BLaER1 (cell line): Measurements from ENCODE around the gene SHANK3.

ENCODE experiments used
- H3K27ac ChIP-seq: shearing (Covaris generic); formaldehyde crosslinking; 2 replicates; pipeline ENCODE4 v1.8.1; 2022
- H3K27me3 ChIP-seq: shearing (Covaris generic); formaldehyde crosslinking; 2 replicates; pipeline ENCODE4 v1.8.1; 2022
- H3K36me3 ChIP-seq: shearing (Covaris generic); formaldehyde crosslinking; 2 replicates; pipeline ENCODE4 v1.8.1; 2022
- H3K4me1 ChIP-seq: shearing (Covaris generic); formaldehyde crosslinking; 2 replicates; pipeline ENCODE4 v1.8.1; 2022
- H3K4me2 ChIP-seq: shearing (Covaris generic); formaldehyde crosslinking; 2 replicates; pipeline ENCODE4 v1.8.1; 2022
- H3K4me3 ChIP-seq: shearing (Covaris generic); formaldehyde crosslinking; 2 replicates; pipeline ENCODE4 v1.8.1; 2022
- H3K9ac ChIP-seq: shearing (Covaris generic); formaldehyde crosslinking; 2 replicates; pipeline ENCODE4 v1.8.1; 2022
- H3K9me3 ChIP-seq: shearing (Covaris generic); formaldehyde crosslinking; 2 replicates; pipeline ENCODE4 v1.8.1; 2022
- H4K20me1 ChIP-seq: shearing (Covaris generic); formaldehyde crosslinking; 2 replicates; pipeline ENCODE4 v1.8.1; 2022
- Cebpa-rat ChIP-seq: shearing (Covaris generic); IDR thresholded peaks from 2 replicates; pipeline ENCODE4 v1.8.1; 2022

The SHANK3 gene

GRCh38 chr22:50671641-50672040, 982 bp upstream of the SHANK3 start:
- Histone ChIP-seq H3K9ac (peak overlapping the region; percentile 74), H3K27ac (peak overlapping the region; percentile 94), H3K9me3 (no peaks in the 10 kb centered on the region), H4K20me1 (peaks cover 19% of the 10 kb centered on the region), H3K4me3 (peak overlapping the region; percentile 89), H3K4me1 (peaks cover 45% of the 10 kb centered on the region), H3K36me3 (peaks cover 11% of the 10 kb centered on the region), H3K4me2 (peak overlapping the region; percentile 96), H3K27me3 (no peaks in the 10 kb centered on the region)
- TF ChIP-seq Cebpa-rat: no peak

GRCh38 chr22:50672041-50672440, 582 bp upstream of the SHANK3 start:
- H3K9me3 ChIP-seq: no peaks in the 10 kb centered on the region
- H3K4me2 ChIP-seq: peak overlapping the region; percentile 96
- peaks cover 23% of the 10 kb centered on the region for H4K20me1 ChIP-seq
- TF ChIP-seq Cebpa-rat: no peak
- peak overlapping the region; percentile 94 for H3K27ac ChIP-seq
- peaks cover 47% of the 10 kb centered on the region for H3K4me1 ChIP-seq
- peaks cover 15% of the 10 kb centered on the region for H3K36me3 ChIP-seq
- H3K27me3 ChIP-seq: no peaks in the 10 kb centered on the region
- peak overlapping the region; percentile 74 for H3K9ac ChIP-seq
- H3K4me3 ChIP-seq: peak overlapping the region; percentile 89

- Histone ChIP-seq H3K9me3 (peaks cover 5% of the 10 kb centered on the region), H3K27ac (peak overlapping the region; percentile 94), H3K4me2 (peak overlapping the region; percentile 96), H3K9ac (peak overlapping the region; percentile 89), H3K4me1 (peaks cover 47% of the 10 kb centered on the region), H3K27me3 (no peaks in the 10 kb centered on the region), H3K36me3 (peaks cover 29% of the 10 kb centered on the region), H3K4me3 (peak overlapping the region; percentile 89), H4K20me1 (peaks cover 38% of the 10 kb centered on the region)
- no peak for TF ChIP-seq Cebpa-rat
Measured at GRCh38 chr22:50673231-50674129, 857 bp downstream of the SHANK3 start.

GRCh38 chr22:50674130-50674500, 1.5 kb downstream of the SHANK3 start:
- Histone ChIP-seq H3K4me2 (peak overlapping the region; percentile 96; the same call in 1 of the 2 replicates), H4K20me1 (peaks cover 44% of the 10 kb centered on the region), H3K9ac (peak overlapping the region; percentile 89), H3K4me3 (peak overlapping the region; percentile 89), H3K9me3 (peaks cover 11% of the 10 kb centered on the region), H3K36me3 (peaks cover 36% of the 10 kb centered on the region), H3K27me3 (no peaks in the 10 kb centered on the region), H3K4me1 (peaks cover 47% of the 10 kb centered on the region), H3K27ac (peak overlapping the region; percentile 94; the same call in 1 of the 2 replicates)
- no peak for TF ChIP-seq Cebpa-rat

- Histone ChIP-seq H3K9ac (peak overlapping the region; percentile 78), H3K4me3 (peak overlapping the region; percentile 81), H4K20me1 (peaks cover 49% of the 10 kb centered on the region), H3K36me3 (peaks cover 43% of the 10 kb centered on the region), H3K27me3 (no peaks in the 10 kb centered on the region), H3K9me3 (peaks cover 15% of the 10 kb centered on the region), H3K27ac (peak overlapping the region; percentile 65), H3K4me2 (peak overlapping the region; percentile 75), H3K4me1 (peaks cover 47% of the 10 kb centered on the region)
- TF ChIP-seq Cebpa-rat: no peak
Measured at GRCh38 chr22:50674606-50675552, 2.3 kb downstream of the SHANK3 start.

GRCh38 chr22:50675553-50676179, 3.0 kb downstream of the SHANK3 start:
- no peak for TF ChIP-seq Cebpa-rat
- Histone ChIP-seq H3K27ac (no peak overlapping the region), H3K4me1 (peaks cover 44% of the 10 kb centered on the region), H3K9ac (peak overlapping the region; percentile 78; the same call in 1 of the 2 replicates), H4K20me1 (peaks cover 49% of the 10 kb centered on the region), H3K4me2 (peak overlapping the region; percentile 75), H3K4me3 (peak overlapping the region; percentile 81), H3K9me3 (peaks cover 15% of the 10 kb centered on the region), H3K27me3 (no peaks in the 10 kb centered on the region), H3K36me3 (peaks cover 44% of the 10 kb centered on the region)

- TF ChIP-seq Cebpa-rat: no peak
- Histone ChIP-seq H3K9ac (no peak overlapping the region), H3K27me3 (no peaks in the 10 kb centered on the region)
Measured at GRCh38 chr22:50676180-50676636, 3.6 kb downstream of the SHANK3 start.

GRCh38 chr22:50676661-50677492, 4.3 kb downstream of the SHANK3 start:
- Histone ChIP-seq H3K36me3 (peaks cover 52% of the 10 kb centered on the region), H4K20me1 (peaks cover 49% of the 10 kb centered on the region), H3K27ac (no peak overlapping the region), H3K4me3 (no peak overlapping the region), H3K4me2 (peak overlapping the region; percentile 75; the same call in 1 of the 2 replicates), H3K4me1 (peaks cover 32% of the 10 kb centered on the region), H3K9ac (no peak overlapping the region), H3K27me3 (no peaks in the 10 kb centered on the region), H3K9me3 (peaks cover 20% of the 10 kb centered on the region)
- TF ChIP-seq Cebpa-rat: no peak

More at GRCh38 chr22:50676180-50676636, 3.6 kb downstream of the SHANK3 start:
- H3K4me3 ChIP-seq: peak overlapping the region; percentile 81
- peaks cover 39% of the 10 kb centered on the region for H3K4me1 ChIP-seq
- peaks cover 19% of the 10 kb centered on the region for H3K9me3 ChIP-seq
- H3K36me3 ChIP-seq: peaks cover 49% of the 10 kb centered on the region
- peaks cover 49% of the 10 kb centered on the region for H4K20me1 ChIP-seq
- H3K4me2 ChIP-seq: peak overlapping the region; percentile 75
- H3K27ac ChIP-seq: no peak overlapping the region
